Hepatocyte (in vitro differentiated cells): ENCODE data around the gene BRWD1.

Experiments used
- EZH2 ChIP-seq: fragments of 200-600 bp; sonication (generic); IDR thresholded peaks from 2 replicates; pipeline ENCODE4 v1.6.1; 2016; ENCODE audit warnings: antibody characterized with exemption, mild to moderate bottlenecking, borderline replicate concordance
- TF ChIP-seq, protein P1 (sequence below): fragments of 200-600 bp; sonication (generic); IDR thresholded peaks from 2 replicates; pipeline ENCODE4 v1.5.1; 2016; ENCODE audit warnings: antibody characterized with exemption, mild to moderate bottlenecking; ENCODE audit not compliant: poor library complexity

DNA sequence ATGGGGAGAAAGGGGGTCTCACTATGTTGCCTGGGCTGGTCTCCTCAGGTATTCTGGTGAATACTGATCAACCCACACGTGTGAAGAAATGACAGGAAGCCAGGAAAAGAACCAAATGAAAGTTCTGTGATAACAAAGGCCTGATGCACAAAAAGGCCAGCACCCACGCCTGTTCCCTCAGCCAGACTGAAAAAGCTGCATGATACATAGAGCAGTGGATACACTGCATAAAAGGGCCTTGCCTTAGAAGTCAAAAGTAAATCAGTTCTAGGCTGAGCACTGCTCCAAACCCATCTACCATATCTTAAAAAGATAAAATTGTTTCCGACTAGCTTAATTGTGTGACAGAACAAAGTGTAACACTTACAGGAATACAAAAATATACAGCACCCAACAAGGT, 93.3 kb downstream of the BRWD1 start:
- TF ChIP-seq, protein P1, sequence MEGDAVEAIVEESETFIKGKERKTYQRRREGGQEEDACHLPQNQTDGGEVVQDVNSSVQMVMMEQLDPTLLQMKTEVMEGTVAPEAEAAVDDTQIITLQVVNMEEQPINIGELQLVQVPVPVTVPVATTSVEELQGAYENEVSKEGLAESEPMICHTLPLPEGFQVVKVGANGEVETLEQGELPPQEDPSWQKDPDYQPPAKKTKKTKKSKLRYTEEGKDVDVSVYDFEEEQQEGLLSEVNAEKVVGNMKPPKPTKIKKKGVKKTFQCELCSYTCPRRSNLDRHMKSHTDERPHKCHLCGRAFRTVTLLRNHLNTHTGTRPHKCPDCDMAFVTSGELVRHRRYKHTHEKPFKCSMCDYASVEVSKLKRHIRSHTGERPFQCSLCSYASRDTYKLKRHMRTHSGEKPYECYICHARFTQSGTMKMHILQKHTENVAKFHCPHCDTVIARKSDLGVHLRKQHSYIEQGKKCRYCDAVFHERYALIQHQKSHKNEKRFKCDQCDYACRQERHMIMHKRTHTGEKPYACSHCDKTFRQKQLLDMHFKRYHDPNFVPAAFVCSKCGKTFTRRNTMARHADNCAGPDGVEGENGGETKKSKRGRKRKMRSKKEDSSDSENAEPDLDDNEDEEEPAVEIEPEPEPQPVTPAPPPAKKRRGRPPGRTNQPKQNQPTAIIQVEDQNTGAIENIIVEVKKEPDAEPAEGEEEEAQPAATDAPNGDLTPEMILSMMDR: no peak
- no peak for TF ChIP-seq EZH2
